SK-N-SH (cell line): ENCODE measurements around the gene MCRS1. TPM values are rescaled to one million over a fixed set of nuclear protein-coding genes. Genes with fewer than 3 reads are reported as not detected.

Experiments used
- CTCF ChIA-PET: fragments of 300-600, 350-600 bp; formaldehyde crosslinking; extraction: SDS; loops from one replicate; lab custom pipeline; 2021; lab: Yijun Ruan, JAX
- POLR2A ChIA-PET: fragments of 350-600 bp; sonication (Branson Sonifier 250); formaldehyde crosslinking; extraction: SDS; loops from one replicate; lab custom pipeline; 2020; ENCODE audit warnings: antibody characterized with exemption, inconsistent platforms; lab: Yijun Ruan, JAX
- DNase-seq: peaks from one replicate; pipeline ENCODE4 v3.0.0; 2012
- H2AFZ ChIP-seq: fragments of 200-600 bp; sonication (generic); 2 replicates; pipeline ENCODE4 v1.8.1; 2016; ENCODE audit warnings: antibody characterized with exemption, mild to moderate bottlenecking, low read depth
- H3F3A ChIP-seq: fragments of 200-600 bp; sonication (generic); replicated peaks from 2 replicates; pipeline ENCODE3; 2016; ENCODE audit warnings: antibody characterized with exemption, mild to moderate bottlenecking; ENCODE audit not compliant: insufficient read depth
- H3K27ac ChIP-seq, 2 experiments: fragments of 200-500 bp in 1 of 2; fragments of 200-600 bp in 1 of 2; sonication (Bioruptor generic) in 1 of 2; sonication (generic), shearing (Covaris generic) in 1 of 2; 2 replicates each; pipeline versions ENCODE4 v1.5.1 to v1.6.1; 2014 to 2016; ENCODE audit warnings: low read depth in 2 of 2, inconsistent platforms in 1 of 2, low read length in 1 of 2, mild to moderate bottlenecking in 1 of 2, mixed read lengths in 1 of 2
- H3K27me3 ChIP-seq: fragments of 200-600 bp; sonication (generic), shearing (Covaris generic); 2 replicates; pipeline ENCODE4 v1.6.1; 2016; ENCODE audit warnings: mixed run types; ENCODE audit not compliant: insufficient read depth
- H3K36me3 ChIP-seq, 2 experiments: fragments of 200-500 bp in 1 of 2; fragments of 200-600 bp in 1 of 2; sonication (Bioruptor generic) in 1 of 2; sonication (generic) in 1 of 2; replicated peaks in 1 of 2; 2 replicates each; pipeline versions ENCODE3 to v1.5.1; 2014 to 2016; ENCODE audit warnings: low read length in 1 of 2, mild to moderate bottlenecking in 1 of 2; ENCODE audit not compliant: insufficient read depth in 2 of 2, control insufficient read depth in 1 of 2
- H3K4me1 ChIP-seq, 2 experiments: fragments of 200-500 bp in 1 of 2; fragments of 200-600 bp in 1 of 2; sonication (Bioruptor generic) in 1 of 2; sonication (generic), shearing (Covaris generic) in 1 of 2; 2 replicates each; pipeline versions ENCODE4 v1.5.1 to v1.6.1; 2014 to 2016; ENCODE audit warnings: low read depth in 1 of 2, low read length in 1 of 2, mixed run types in 1 of 2; ENCODE audit not compliant: insufficient read depth in 2 of 2, control insufficient read depth in 1 of 2
- H3K4me2 ChIP-seq: fragments of 200-600 bp; sonication (generic), shearing (Covaris generic); 2 replicates; pipeline ENCODE4 v1.6.1; 2017; ENCODE audit warnings: mixed run types
- H3K4me3 ChIP-seq, 2 experiments: fragments of 200-500 bp in 1 of 2; fragments of 200-600 bp in 1 of 2; sonication (Bioruptor generic) in 1 of 2; sonication (generic), shearing (Covaris generic) in 1 of 2; 2 replicates each; pipeline versions ENCODE4 v1.5.1 to v1.8.1; 2014 to 2016; ENCODE audit warnings: low read depth in 2 of 2, inconsistent platforms in 1 of 2, low read length in 1 of 2, mild to moderate bottlenecking in 1 of 2, mixed read lengths in 1 of 2, moderate library complexity in 1 of 2
- H3K79me2 ChIP-seq: fragments of 200-600 bp; sonication (generic); 2 replicates; pipeline ENCODE4 v1.8.1; 2017; ENCODE audit warnings: mild to moderate bottlenecking; ENCODE audit not compliant: insufficient read depth
- H3K9ac ChIP-seq: fragments of 200-600 bp; sonication (generic); 2 replicates; pipeline ENCODE4 v1.6.1; 2017; ENCODE audit warnings: mixed run types
- H3K9me2 ChIP-seq: fragments of 200-600 bp; sonication (generic); 2 replicates; pipeline ENCODE4 v1.6.1; 2017; ENCODE audit warnings: mixed run types
- H3K9me3 ChIP-seq: fragments of 200-600 bp; sonication (generic); 2 replicates; pipeline ENCODE4 v1.6.1; 2017; ENCODE audit warnings: mixed run types, mild to moderate bottlenecking, moderate library complexity
- H4K20me1 ChIP-seq: fragments of 200-600 bp; sonication (generic); 2 replicates; pipeline ENCODE4 v1.6.1; 2017; ENCODE audit warnings: mild to moderate bottlenecking, mixed run types; ENCODE audit not compliant: insufficient read depth
- CHD2 ChIP-seq: fragments of 150-350 bp; IDR thresholded peaks from 2 replicates; pipeline ENCODE4 v1.6.1; 2018; ENCODE audit warnings: low read length; ENCODE audit not compliant: partially characterized antibody
- ELF1 ChIP-seq: IDR thresholded peaks from 2 replicates; pipeline ENCODE4 v1.4.0; 2012
- FOSL2 ChIP-seq: IDR thresholded peaks from 2 replicates; pipeline ENCODE4 v1.4.0; 2012; ENCODE audit warnings: low read depth, mild to moderate bottlenecking, moderate library complexity, borderline replicate concordance
- FOXJ3 ChIP-seq: sonication (generic); formaldehyde crosslinking; IDR thresholded peaks from 2 replicates; pipeline ENCODE4 v1.5.1; 2020; ENCODE audit warnings: mild to moderate bottlenecking, missing genetic modification reagents
- GABPA ChIP-seq: IDR thresholded peaks from 2 replicates; pipeline ENCODE4 v1.4.0; 2012; ENCODE audit warnings: low read depth, mild to moderate bottlenecking
- GATA2 ChIP-seq: sonication (generic); formaldehyde crosslinking; IDR thresholded peaks from 2 replicates; pipeline ENCODE4 v1.5.0; 2020; ENCODE audit warnings: mild to moderate bottlenecking, missing genetic modification reagents
- MXI1 ChIP-seq: IDR thresholded peaks from 2 replicates; pipeline ENCODE4 v1.6.1; 2012; ENCODE audit warnings: mild to moderate bottlenecking, low read depth, low read length, improper control_type of control experiment
- REST ChIP-seq: IDR thresholded peaks from 2 replicates; pipeline ENCODE4 v1.6.1; 2012; ENCODE audit warnings: mild to moderate bottlenecking, low read depth, low read length, moderate library complexity
- RFX5 ChIP-seq: IDR thresholded peaks from 2 replicates; pipeline ENCODE4 v1.6.1; 2012; ENCODE audit warnings: mild to moderate bottlenecking, improper control_type of control experiment, low read length
- USF2 ChIP-seq: fragments of 150-350 bp; IDR thresholded peaks from 2 replicates; pipeline ENCODE4 v1.6.1; 2017; ENCODE audit warnings: antibody characterized with exemption, low read length, low read depth, borderline replicate concordance
- WGBS: methylation state at CpG from one replicate; pipeline ENCODE4 v1.1.6; 2017; ENCODE audit warnings: low lambda C conversion rate; 5-methylcytosine and 5-hydroxymethylcytosine counted together
- polyA plus RNA-seq, 3 experiments: library from polyadenylated mRNA; depleted of rRNA; stranded (reverse); fragments of >200 nt; gene quantifications; 2 replicates each; pipeline ENCODE4 v1.2.3, GENCODE V29; 2012
- TF ChIP-seq, protein P1 (sequence below): fragments of 200-600 bp; sonication (generic); IDR thresholded peaks from 2 replicates; pipeline ENCODE4 v1.6.1; 2017; ENCODE audit warnings: antibody characterized with exemption, mild to moderate bottlenecking, moderate library complexity
- TF ChIP-seq, protein P2 (sequence below): IDR thresholded peaks from 2 replicates; pipeline ENCODE4 v1.4.0; 2012; ENCODE audit warnings: low read depth
- TF ChIP-seq, protein P3 (sequence below): IDR thresholded peaks from 2 replicates; pipeline ENCODE4 v1.4.0; 2012; ENCODE audit warnings: low read depth, borderline replicate concordance
- TF ChIP-seq, protein P4 (sequence below): IDR thresholded peaks from 2 replicates; pipeline ENCODE4 v1.4.0; 2012; ENCODE audit warnings: low read depth, borderline replicate concordance

MCRS1 gene
- polyA plus RNA-seq, 1 of the 3 experiments (the other 2 are of a cell fraction) = 107 TPM

DNA sequence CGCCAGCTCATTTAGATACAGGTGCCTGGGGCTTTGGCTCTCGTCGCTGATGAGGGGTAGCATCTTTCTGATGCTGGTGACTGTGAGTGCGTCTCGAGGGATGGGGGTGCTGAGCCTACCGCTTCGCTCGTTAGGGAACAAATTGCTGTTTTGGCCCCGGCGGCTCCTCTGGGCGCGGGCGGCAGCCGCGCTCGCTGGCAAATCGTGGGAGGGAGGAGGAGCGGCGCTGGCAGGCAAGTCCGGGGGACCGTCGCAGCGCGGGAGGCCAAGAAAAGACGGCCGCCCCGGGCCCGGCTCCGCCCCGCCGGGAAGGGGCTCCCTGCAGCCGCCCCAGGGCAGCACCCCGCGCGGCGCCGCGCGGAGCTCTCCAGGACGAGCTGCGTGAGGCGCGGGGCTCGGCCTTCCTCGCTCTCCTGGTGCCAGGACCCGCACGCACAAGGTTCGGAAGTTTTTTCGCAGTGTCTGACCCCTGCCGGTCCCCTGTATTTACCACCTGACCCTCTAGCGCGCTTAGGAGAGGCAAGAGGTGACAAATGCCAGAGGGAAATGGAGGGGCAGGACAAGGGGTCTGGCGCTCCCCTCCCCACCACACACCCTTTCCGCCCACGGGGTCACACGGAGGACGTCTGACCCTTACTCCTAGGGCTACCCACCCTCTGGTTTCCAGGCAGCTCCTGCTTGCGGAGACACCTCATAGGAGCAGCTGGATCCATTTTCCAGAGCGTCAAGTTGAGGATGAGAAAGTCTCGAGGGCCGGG lies 30.0 kb downstream of the MCRS1 start:
- POLR2A ChIA-PET = no interaction called here
- 4% methylated on average over 17 of the region's 61 CpGs for whole genome bisulfite sequencing
- DNase-seq = peak; percentile 74
- TF ChIP-seq, protein P1, sequence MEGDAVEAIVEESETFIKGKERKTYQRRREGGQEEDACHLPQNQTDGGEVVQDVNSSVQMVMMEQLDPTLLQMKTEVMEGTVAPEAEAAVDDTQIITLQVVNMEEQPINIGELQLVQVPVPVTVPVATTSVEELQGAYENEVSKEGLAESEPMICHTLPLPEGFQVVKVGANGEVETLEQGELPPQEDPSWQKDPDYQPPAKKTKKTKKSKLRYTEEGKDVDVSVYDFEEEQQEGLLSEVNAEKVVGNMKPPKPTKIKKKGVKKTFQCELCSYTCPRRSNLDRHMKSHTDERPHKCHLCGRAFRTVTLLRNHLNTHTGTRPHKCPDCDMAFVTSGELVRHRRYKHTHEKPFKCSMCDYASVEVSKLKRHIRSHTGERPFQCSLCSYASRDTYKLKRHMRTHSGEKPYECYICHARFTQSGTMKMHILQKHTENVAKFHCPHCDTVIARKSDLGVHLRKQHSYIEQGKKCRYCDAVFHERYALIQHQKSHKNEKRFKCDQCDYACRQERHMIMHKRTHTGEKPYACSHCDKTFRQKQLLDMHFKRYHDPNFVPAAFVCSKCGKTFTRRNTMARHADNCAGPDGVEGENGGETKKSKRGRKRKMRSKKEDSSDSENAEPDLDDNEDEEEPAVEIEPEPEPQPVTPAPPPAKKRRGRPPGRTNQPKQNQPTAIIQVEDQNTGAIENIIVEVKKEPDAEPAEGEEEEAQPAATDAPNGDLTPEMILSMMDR = peak; percentile 18; the same call in 1 of the 2 replicates
- TF ChIP-seq, protein P2, sequence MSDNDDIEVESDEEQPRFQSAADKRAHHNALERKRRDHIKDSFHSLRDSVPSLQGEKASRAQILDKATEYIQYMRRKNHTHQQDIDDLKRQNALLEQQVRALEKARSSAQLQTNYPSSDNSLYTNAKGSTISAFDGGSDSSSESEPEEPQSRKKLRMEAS = no peak
- TF ChIP-seq GABPA (no peak), USF2 (no peak), FOSL2 (no peak)
- TF ChIP-seq, protein P3, sequence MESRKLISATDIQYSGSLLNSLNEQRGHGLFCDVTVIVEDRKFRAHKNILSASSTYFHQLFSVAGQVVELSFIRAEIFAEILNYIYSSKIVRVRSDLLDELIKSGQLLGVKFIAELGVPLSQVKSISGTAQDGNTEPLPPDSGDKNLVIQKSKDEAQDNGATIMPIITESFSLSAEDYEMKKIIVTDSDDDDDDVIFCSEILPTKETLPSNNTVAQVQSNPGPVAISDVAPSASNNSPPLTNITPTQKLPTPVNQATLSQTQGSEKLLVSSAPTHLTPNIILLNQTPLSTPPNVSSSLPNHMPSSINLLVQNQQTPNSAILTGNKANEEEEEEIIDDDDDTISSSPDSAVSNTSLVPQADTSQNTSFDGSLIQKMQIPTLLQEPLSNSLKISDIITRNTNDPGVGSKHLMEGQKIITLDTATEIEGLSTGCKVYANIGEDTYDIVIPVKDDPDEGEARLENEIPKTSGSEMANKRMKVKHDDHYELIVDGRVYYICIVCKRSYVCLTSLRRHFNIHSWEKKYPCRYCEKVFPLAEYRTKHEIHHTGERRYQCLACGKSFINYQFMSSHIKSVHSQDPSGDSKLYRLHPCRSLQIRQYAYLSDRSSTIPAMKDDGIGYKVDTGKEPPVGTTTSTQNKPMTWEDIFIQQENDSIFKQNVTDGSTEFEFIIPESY = no peak
- H3K79me2 ChIP-seq = no peaks in the 10 kb centered on the region
- H3K27ac ChIP-seq = no peak overlapping the region
- H3K4me3 ChIP-seq = peak overlapping the region; percentile 53 to 55
- no peaks in the 10 kb centered on the region for H4K20me1 ChIP-seq
- H3K4me1 ChIP-seq = peaks cover 0 to 11% of the 10 kb centered on the region in 2 experiments; a peak in 1 of 4 replicates
- CTCF ChIA-PET = interaction anchor here (0.6 to 2.6 kb wide), 15 partner anchors 15 to 196 kb away, joined by 3 to 10 read pairs (median 3); partner anchors contain the start of gene DNAJC22
- H3K27me3 ChIP-seq = no peaks in the 10 kb centered on the region
- no peaks in the 10 kb centered on the region for H3K9me3 ChIP-seq
- peak overlapping the region; percentile 84 for H3K4me2 ChIP-seq
- H2AFZ ChIP-seq = 0 out of 2 replicates have a peak overlapping the region, but pooled peaks have one; percentile 35
- H3K9me2 ChIP-seq = no peaks in the 10 kb centered on the region
- no peaks in the 10 kb centered on the region for H3K36me3 ChIP-seq
- peaks cover 29% of the 10 kb centered on the region for H3F3A ChIP-seq
- no peak overlapping the region for H3K9ac ChIP-seq

DNA sequence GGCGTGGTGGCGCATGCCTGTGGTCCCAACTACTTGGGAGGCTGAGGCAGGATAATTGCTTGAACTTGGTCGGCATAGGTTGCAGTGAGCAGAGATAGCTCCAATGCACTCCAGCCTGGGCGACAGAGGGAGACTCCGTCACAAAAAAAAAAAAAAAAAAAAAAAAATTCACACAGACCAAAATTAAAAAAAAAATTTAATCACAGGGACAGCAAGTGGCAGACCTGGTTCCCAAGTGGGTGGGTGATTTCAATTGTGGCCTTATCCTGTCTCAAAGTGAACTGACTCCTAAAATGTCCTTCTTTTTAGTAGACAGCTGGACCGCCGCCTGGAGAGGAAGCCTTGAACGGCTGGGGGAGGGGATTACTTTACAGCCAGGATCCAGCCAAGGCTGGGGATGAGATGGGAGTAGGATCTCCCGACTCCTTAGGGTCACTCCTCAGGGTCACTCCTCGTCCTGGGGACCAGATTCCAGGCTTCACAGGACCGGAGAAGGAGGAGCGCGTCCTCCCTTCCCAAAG lies 30.7 kb downstream of the MCRS1 start:
- Histone ChIP-seq H3K4me2 (peak overlapping the region; percentile 84), H3K27me3 (no peaks in the 10 kb centered on the region), H3K36me3 (peaks cover 0 to 4% of the 10 kb centered on the region in 2 experiments), H3K79me2 (no peaks in the 10 kb centered on the region), H3K9me2 (no peaks in the 10 kb centered on the region), H3K9ac (no peak overlapping the region), H3K4me3 (peak overlapping the region; percentile 53 to 55; a peak in 3 of 4 replicates), H3F3A (peaks cover 35% of the 10 kb centered on the region), H3K9me3 (no peaks in the 10 kb centered on the region), H3K27ac (no peak overlapping the region), H4K20me1 (no peaks in the 10 kb centered on the region), H2AFZ (no peak overlapping the region), H3K4me1 (peaks cover 0 to 11% of the 10 kb centered on the region in 2 experiments; a peak in 1 of 4 replicates)
- 71% methylated on average over 11 of the region's 13 CpGs for WGBS
- DNase-seq = no peak
- ChIA-PET CTCF (interaction anchor here (0.6 to 2.4 kb wide), 10 partner anchors 16 to 195 kb away, joined by 3 to 10 read pairs (median 3); partner anchors contain the start of gene DNAJC22), POLR2A (no interaction called here)
- TF ChIP-seq RFX5 (no peak), CHD2 (no peak), FOXJ3 (no peak), ELF1 (no peak), REST (no peak), MXI1 (no peak), GATA2 (CRISPR knock-in tag) (no peak)
- TF ChIP-seq, protein P4, sequence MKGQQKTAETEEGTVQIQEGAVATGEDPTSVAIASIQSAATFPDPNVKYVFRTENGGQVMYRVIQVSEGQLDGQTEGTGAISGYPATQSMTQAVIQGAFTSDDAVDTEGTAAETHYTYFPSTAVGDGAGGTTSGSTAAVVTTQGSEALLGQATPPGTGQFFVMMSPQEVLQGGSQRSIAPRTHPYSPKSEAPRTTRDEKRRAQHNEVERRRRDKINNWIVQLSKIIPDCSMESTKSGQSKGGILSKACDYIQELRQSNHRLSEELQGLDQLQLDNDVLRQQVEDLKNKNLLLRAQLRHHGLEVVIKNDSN = no peak
- TF ChIP-seq, protein P2 = no peak
